ENCODE data around the gene PKD1L1.

DNA sequence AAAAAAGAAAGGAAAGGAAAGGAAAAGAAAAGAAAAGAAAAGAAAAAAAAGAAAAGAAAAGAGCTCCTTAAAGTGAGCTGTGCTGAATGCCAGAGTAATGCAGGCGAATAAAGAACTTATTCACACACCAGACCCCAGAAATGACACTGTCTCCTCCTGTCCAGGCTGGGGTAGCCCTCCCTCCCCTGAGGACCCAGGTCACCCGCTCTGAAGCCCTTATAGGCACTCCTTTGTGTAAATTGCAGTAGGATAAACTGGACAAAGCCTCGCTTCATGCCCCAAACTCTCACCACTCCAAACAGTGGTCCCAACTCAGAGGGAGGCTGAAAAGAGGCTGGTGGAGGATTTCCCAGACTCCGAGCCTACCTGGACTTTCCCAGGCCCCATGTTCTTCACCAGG, 46.3 kb downstream of the PKD1L1 start:
- no peak for TF ChIP-seq CTCF (IDR thresholded peaks at IDR 0.05)
- no peak for TF ChIP-seq POLR2A (IDR thresholded peaks at IDR 0.05)

Data from heart left ventricle (tissue), 13 donors.